Embryonic facial prominence (tissue), 1 donor: Measurements from ENCODE around the gene TRIB2.

Experiments used
- DNase-seq: peaks from one replicate; pipeline ENCODE4 v3.0.0-alpha.2; 2016; ENCODE audit errors: extremely low spot score

Gene TRIB2

DNA sequence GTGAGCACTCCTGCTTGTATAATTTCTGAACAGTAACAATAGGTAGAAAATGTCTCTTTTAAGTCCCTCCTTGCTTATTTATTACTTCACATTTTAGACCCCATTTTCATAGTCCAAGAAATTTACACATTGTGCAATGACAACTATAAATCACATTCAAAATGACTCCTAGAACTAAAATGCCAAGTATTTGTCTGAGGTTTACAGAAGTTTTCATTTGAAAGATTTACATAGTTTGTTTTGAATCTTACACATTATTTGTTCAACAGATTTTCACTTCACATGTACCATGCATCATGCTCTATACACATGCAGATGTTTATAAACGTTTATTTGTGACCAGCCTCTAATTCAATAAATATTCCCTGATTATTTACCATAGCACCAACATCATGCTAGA is 15.7 kb upstream of the TRIB2 start:
- no peak for DNase-seq

GRCh38 chr2:12701786-12702167 is 15.0 kb upstream of the TRIB2 start:
- DNase-seq: no peak

- no peak for DNase-seq
Measured at GRCh38 chr2:12702168-12703121, 14.3 kb upstream of the TRIB2 start.

GRCh38 chr2:12704378-12704777 is 12.4 kb upstream of the TRIB2 start:
- DNase-seq: no peak

DNA sequence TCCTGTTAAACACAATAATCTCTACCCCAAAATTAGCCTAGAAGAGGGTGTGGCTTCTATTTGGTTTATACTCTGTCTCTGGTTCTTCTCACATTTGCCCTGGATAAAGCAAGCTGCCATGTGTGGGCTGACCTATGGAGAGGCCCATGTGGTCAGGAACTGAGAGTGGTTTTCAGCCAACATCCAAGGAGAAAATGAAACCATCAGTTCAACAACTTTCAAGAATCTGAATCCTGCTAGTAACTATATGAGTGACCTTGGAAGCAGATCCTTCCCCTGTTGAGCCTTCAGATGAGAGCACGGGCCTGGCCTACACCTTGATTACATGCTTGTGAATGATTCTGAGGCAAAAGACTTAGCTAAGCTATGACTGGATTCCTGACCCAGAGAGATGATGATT is 11.5 kb upstream of the TRIB2 start:
- DNase-seq: no peak

DNA sequence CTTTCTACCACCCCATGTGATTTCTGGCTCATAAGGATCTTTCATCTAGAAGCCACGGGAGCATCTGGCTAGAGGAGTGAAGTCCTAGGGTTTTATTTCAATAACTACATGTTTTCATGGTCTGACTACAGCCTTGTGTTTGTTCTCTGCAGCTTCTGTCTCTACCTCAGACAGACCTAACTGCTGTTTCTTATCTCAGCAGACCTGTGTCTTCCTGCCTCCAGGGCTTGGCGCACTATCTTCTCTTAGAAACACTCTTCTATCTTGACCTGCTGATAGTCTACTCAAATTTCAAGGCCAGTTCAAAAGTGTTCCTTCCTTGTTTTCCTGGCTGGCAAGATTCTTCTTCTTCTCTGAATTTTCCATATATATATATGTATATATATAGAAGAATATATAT is 11.0 kb upstream of the TRIB2 start:
- DNase-seq: no peak

DNA sequence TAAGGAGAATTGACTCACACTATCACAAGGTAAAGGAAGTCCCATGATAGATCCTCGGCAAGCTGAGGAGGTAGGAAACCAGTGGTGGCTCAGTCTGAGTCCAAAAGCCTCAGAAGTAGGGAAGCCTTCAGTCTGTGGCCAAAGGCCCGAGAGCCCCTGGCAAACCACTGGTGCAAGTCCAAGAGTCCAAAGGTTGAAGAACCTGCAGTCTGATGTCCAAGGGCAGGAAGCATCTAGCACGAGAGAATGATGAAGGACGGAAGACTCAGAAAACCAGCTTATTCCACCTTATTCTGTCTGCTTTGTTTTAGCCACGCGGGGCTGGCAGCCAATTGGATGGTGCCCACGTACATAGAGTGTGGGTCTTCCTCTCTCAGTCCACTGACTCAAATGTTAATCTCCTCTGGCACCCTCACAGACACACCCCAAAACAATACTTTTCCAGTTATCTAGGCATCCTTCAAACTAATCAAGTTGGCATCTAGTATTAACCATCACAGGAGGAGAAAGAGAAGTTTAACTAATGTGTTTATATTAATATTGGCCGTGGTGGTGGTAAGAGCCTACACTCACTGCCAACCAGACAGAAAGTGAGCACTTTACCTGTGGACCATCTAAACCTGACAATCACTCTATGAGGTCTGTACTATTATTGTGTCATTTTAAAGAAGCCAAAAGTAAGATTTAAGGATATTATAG is 8.1 kb upstream of the TRIB2 start:
- DNase-seq: no peak

- no peak for DNase-seq
Measured at GRCh38 chr2:12709207-12709522, 7.6 kb upstream of the TRIB2 start.

DNA sequence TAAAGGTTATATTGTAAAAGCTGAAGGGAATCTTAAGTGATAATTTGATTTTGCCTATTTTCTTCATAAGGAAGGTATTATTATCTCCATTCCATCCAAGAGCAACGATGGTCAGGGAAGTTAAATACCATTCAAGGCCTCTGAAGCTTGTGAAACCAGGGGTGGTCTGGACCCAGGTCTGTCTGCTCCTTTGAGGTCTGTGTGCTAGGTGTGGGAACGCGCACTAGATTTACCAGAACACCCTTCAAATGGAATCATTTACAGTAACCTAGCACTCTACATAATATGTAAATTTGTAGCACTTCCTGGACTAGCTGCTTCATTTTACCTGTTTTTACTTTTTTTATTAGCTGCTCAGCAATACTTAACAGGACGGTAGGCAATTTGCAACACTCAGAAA is 6.4 kb upstream of the TRIB2 start:
- no peak for DNase-seq

- DNase-seq: no peak
Measured at GRCh38 chr2:12711339-12711738, 5.4 kb upstream of the TRIB2 start.

DNA sequence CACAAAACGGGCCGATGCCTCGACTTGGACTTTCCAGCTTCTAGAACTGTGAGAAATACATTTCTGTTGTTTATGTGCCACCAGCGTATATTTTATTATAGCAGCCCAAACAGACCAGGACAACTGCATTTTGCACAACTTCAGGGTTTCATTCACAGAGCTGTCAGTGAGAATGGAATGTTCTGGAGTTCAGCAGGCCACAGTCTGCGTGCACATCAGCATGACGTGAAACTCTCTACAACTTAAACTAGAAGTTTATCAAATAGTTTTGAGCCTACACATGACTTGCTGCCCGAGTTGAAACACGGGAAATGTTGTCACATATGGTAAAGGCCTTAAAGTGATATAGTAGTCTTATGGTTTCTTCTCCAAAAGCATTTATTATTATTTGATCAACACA is 3.9 kb upstream of the TRIB2 start:
- DNase-seq: no peak

DNA sequence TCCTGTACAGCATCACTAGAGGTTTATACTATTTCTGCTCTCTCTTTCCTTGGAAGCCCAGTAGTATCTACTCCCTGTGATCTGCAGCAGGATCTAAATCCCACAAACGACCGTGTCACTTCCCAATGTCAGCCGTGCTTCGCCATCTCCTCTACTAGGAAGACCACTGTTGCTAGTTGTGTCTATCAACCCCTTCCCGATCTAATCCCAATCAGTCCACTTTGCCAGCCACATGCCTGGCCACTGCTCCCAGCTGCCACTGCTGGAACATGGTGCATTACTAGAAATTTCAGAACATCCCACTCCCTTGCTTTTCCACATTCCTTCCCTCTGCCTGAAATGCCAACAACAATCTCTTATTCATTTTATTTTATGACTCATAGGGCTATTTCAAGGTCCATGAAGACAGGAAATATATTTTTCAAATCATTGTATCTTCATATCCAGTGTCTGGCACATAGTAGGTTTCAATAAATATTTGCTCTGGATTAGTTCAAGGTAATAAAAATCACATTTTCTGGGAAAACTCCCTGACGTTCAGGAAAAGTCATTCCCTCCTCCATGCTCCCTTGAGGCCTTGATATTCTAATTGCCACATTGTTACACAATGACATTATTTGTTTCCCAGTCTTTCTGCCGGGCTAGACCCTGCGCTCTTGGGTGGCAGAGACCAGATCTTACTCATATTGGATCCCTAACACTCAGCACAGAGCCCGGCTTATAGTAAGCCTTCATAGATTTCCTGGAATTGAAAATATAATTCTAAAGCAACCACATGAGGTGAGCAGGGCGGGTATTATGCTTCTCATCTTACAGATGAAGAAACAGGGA is 2.1 kb upstream of the TRIB2 start:
- no peak for DNase-seq

GRCh38 chr2:12715258-12716031 is 1.3 kb upstream of the TRIB2 start:
- DNase-seq: no peak

GRCh38 chr2:12716032-12716281 is 779 bp upstream of the TRIB2 start:
- peak; percentile 30 for DNase-seq

- peak; percentile 89 for DNase-seq
Measured at GRCh38 chr2:12717191-12718014, 667 bp downstream of the TRIB2 start.

DNA sequence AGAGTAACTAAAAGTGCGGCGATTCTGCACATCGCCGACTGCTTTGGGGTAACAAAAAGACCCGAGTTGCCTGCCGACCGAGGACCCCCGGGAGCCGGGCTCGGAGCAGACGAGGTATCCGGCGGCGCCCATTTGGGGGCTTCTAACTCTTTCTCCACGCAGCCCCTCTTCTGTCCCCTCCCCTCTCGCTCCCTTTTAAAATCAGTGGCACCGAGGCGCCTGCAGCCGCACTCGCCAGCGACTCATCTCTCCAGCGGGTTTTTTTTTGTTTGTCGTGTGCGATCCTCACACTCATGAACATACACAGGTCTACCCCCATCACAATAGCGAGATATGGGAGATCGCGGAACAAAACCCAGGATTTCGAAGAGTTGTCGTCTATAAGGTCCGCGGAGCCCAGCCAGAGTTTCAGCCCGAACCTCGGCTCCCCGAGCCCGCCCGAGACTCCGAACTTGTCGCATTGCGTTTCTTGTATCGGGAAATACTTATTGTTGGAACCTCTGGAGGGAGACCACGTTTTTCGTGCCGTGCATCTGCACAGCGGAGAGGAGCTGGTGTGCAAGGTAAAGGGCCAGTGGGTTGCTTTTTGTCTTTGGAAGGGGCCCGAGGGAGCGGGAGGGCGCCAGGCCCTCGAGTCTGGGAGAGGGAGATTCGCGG is 1.4 kb downstream of the TRIB2 start:
- peak; percentile 53 for DNase-seq

- DNase-seq: no peak
Measured at GRCh38 chr2:12718711-12719399, 2.1 kb downstream of the TRIB2 start.

- DNase-seq: no peak
Measured at GRCh38 chr2:12719400-12720277, 2.9 kb downstream of the TRIB2 start.

DNA sequence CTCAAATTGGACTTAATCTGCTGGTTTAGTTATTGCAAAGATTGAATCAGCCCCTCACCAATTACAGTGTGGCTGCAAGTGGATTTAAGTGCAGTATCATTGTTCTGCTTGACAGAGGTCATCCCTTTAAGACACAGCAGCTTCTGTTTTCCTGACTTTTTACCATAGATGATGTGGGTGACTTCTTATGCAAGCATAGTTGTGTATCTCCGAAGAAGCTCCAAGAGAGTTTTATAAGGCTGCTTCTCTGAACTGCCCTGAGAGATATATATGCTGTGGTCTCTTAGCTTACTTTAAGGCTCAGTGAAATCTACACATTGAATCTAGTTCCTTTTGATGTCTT is 3.5 kb downstream of the TRIB2 start:
- DNase-seq: no peak
